HEK293 (cell line): Measurements from ENCODE around the gene NXPH4.

Experiments used
- CTCF ChIA-PET: fragments of 350-600 bp; formaldehyde crosslinking; extraction: SDS; loops from one replicate; lab custom pipeline; 2021; ENCODE audit warnings: antibody characterized with exemption; lab: Yijun Ruan, JAX
- POLR2A ChIA-PET: fragments of 300-600 bp; formaldehyde crosslinking; extraction: SDS; loops from one replicate; lab custom pipeline; 2020; ENCODE audit warnings: antibody characterized with exemption, inconsistent platforms; lab: Yijun Ruan, JAX
- H3K27ac ChIP-seq: fragments of 200-500 bp; sonication (Bioruptor generic); 2 replicates; pipeline ENCODE4 v1.5.1; 2014; ENCODE audit warnings: low read depth, low read length, control low read depth, inconsistent platforms; ENCODE audit errors: extremely low read depth
- H3K36me3 ChIP-seq, 2 experiments: fragments of 200-500 bp in 1 of 2; sonication (Bioruptor generic) in 1 of 2; 1 replicate in 1 of 2; 2 replicates in 1 of 2; pipeline ENCODE4 v1.5.1; 2014 to 2017; ENCODE audit warnings: inconsistent platforms in 2 of 2, low read length in 2 of 2; ENCODE audit not compliant: control insufficient read depth in 2 of 2, insufficient read depth in 1 of 2
- H3K4me1 ChIP-seq: fragments of 200-500 bp; sonication (Bioruptor generic); 2 replicates; pipeline ENCODE4 v1.5.1; 2014; ENCODE audit warnings: mild to moderate bottlenecking, low read length, inconsistent platforms; ENCODE audit not compliant: control insufficient read depth, insufficient read depth
- H3K4me3 ChIP-seq: 2 replicates; pipeline ENCODE4 v1.5.1; 2011; ENCODE audit warnings: low read depth, mild to moderate bottlenecking, control low read depth, low read length, moderate library complexity
- H3K9me3 ChIP-seq: fragments of 200-500 bp; sonication (Bioruptor generic); 2 replicates; pipeline ENCODE4 v1.5.1; 2014; ENCODE audit warnings: low read depth, low read length, inconsistent platforms; ENCODE audit not compliant: control insufficient read depth, insufficient read depth
- EGR2 ChIP-seq: fragments of 450-650 bp; formaldehyde crosslinking; IDR thresholded peaks from 2 replicates; pipeline ENCODE4 v1.5.1; 2016; ENCODE audit warnings: low read depth, missing biosample characterization, missing genetic modification characterization
- GLIS2 ChIP-seq: fragments of 450-650 bp; formaldehyde crosslinking; IDR thresholded peaks from 2 replicates; pipeline ENCODE4 v1.5.1; 2016; ENCODE audit warnings: missing biosample characterization, missing genetic modification characterization
- KLF9 ChIP-seq: fragments of 450-650 bp; formaldehyde crosslinking; IDR thresholded peaks from 2 replicates; pipeline ENCODE4 v1.5.1; 2016; ENCODE audit warnings: missing biosample characterization, missing genetic modification characterization, low read depth
- SP3 ChIP-seq: fragments of 450-650 bp; formaldehyde crosslinking; IDR thresholded peaks from 2 replicates; pipeline ENCODE4 v1.5.1; 2016; ENCODE audit warnings: missing biosample characterization, missing genetic modification characterization
- SP7 ChIP-seq: fragments of 450-650 bp; formaldehyde crosslinking; IDR thresholded peaks from 2 replicates; pipeline ENCODE4 v1.5.1; 2016; ENCODE audit warnings: missing biosample characterization, missing genetic modification characterization
- ZBTB26 ChIP-seq: fragments of 450-650 bp; formaldehyde crosslinking; optimal IDR thresholded peaks from 2 replicates; pipeline ENCODE3; 2016; ENCODE audit warnings: missing biosample characterization, mild to moderate bottlenecking, missing genetic modification characterization
- ZFHX2 ChIP-seq: fragments of 450-650 bp; formaldehyde crosslinking; conservative IDR thresholded peaks from 2 replicates; pipeline ENCODE4 v1.5.1; 2016; ENCODE audit warnings: missing biosample characterization, missing genetic modification characterization
- ZIC2 ChIP-seq: fragments of 450-650 bp; formaldehyde crosslinking; IDR thresholded peaks from 2 replicates; pipeline ENCODE4 v1.5.1; 2016; ENCODE audit warnings: missing biosample characterization, missing genetic modification characterization
- ZNF112 ChIP-seq: fragments of 450-650 bp; formaldehyde crosslinking; IDR thresholded peaks from 2 replicates; pipeline ENCODE4 v1.5.0; 2017; ENCODE audit warnings: missing biosample characterization, missing genetic modification characterization
- ZNF157 ChIP-seq: fragments of 450-650 bp; formaldehyde crosslinking; IDR thresholded peaks from 2 replicates; pipeline ENCODE4 v1.5.1; 2016; ENCODE audit warnings: missing biosample characterization, missing genetic modification characterization
- ZNF2 ChIP-seq: fragments of 450-650 bp; formaldehyde crosslinking; IDR thresholded peaks from 2 replicates; pipeline ENCODE4 v1.5.1; 2016; ENCODE audit warnings: missing biosample characterization, missing genetic modification characterization
- ZNF398 ChIP-seq: fragments of 450-650 bp; formaldehyde crosslinking; IDR thresholded peaks from 2 replicates; pipeline ENCODE4 v1.5.1; 2017; ENCODE audit warnings: missing biosample characterization, missing genetic modification characterization
- ZNF518A ChIP-seq: fragments of 450-650 bp; formaldehyde crosslinking; conservative IDR thresholded peaks from 2 replicates; pipeline ENCODE4 v1.5.1; 2016; ENCODE audit warnings: low read depth, missing biosample characterization, missing genetic modification characterization
- ZNF843 ChIP-seq: fragments of 450-650 bp; formaldehyde crosslinking; IDR thresholded peaks from 2 replicates; pipeline ENCODE4 v1.5.1; 2016; ENCODE audit warnings: missing biosample characterization, missing genetic modification characterization
- TF ChIP-seq, protein P1 (sequence below): fragments of 450-650 bp; formaldehyde crosslinking; IDR thresholded peaks from 2 replicates; pipeline ENCODE4 v1.5.1; 2016; ENCODE audit warnings: missing biosample characterization, missing genetic modification characterization, low read depth

Gene NXPH4

DNA sequence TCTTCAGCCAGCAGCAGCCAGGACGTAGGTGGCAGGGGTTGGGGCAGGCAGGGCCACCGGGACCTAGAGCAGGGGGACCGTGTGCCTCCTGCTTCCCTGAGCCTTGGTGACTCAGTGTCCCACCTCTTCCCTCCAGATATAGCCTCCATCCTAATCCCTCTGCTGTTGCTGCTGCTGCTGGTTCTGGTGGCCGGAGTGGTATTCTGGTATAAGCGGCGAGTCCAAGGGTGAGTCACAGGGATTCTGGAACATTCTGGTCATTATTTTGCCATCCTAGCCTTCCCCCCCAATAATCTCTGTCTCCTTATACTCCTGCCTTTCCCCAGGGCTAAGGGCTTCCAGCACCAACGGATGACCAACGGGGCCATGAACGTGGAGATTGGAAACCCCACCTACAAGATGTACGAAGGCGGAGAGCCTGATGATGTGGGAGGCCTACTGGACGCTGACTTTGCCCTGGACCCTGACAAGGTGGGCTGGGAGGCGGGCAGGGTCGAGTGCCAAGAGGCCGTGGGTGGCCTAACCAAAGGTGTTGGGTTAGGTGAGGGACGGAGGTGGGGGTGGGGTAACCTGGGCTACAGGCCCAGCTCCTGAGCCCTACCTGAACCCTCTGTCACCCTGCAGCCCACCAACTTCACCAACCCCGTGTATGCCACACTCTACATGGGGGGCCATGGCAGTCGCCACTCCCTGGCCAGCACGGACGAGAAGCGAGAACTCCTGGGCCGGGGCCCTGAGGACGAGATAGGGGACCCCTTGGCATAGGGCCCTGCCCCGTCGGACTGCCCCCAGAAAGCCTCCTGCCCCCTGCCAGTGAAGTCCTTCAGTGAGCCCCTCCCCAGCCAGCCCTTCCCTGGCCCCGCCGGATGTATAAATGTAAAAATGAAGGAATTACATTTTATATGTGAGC is 4.5 kb upstream of the NXPH4 start:
- no peaks in the 10 kb centered on the region for H3K9me3 ChIP-seq
- ChIA-PET POLR2A (no interaction called here), CTCF (interaction anchor here (0.6 to 8.8 kb wide), 4 partner anchors 25 to 350 kb away, joined by 3 to 628 read pairs (median 40); partner anchors contain the start of genes INHBE, SHMT2 and STAC3)
- TF ChIP-seq ZNF157 (tag by site-specific recombination) (no peak), EGR2 (peak; percentile 65), ZFHX2 (tag by site-specific recombination) (peak; percentile 66), ZNF112 (tag by site-specific recombination) (no peak), ZNF843 (tag by site-specific recombination) (no peak)
- H3K4me1 ChIP-seq = peaks cover 5% of the 10 kb centered on the region
- no peak overlapping the region for H3K4me3 ChIP-seq
- no peak overlapping the region for H3K27ac ChIP-seq
- H3K36me3 ChIP-seq = peaks cover 0 to 55% of the 10 kb centered on the region in 2 experiments; a peak in 1 of 3 replicates

GRCh38 chr12:57212701-57213057 is 3.9 kb upstream of the NXPH4 start:
- CTCF ChIA-PET = interaction anchor here (0.6 to 8.8 kb wide), 10 partner anchors 14 to 494 kb away, joined by 3 to 628 read pairs (median 7); partner anchors contain the start of genes GLI1, INHBE, SHMT2 and STAC3
- no peaks in the 10 kb centered on the region for H3K9me3 ChIP-seq
- peaks cover 5% of the 10 kb centered on the region for H3K4me1 ChIP-seq
- POLR2A ChIA-PET = interaction anchor here (1.8 to 2.2 kb wide), 3 partner anchors 17 to 30 kb away, joined by 5 to 17 read pairs (median 14); partner anchors contain the start of gene SHMT2
- TF ChIP-seq ZIC2 (tag by site-specific recombination) (no peak), ZNF398 (tag by site-specific recombination) (peak; percentile 27; the same call in 1 of the 2 replicates), GLIS2 (tag by site-specific recombination) (peak; percentile 31; the same call in 1 of the 2 replicates)
- TF ChIP-seq, protein P1, sequence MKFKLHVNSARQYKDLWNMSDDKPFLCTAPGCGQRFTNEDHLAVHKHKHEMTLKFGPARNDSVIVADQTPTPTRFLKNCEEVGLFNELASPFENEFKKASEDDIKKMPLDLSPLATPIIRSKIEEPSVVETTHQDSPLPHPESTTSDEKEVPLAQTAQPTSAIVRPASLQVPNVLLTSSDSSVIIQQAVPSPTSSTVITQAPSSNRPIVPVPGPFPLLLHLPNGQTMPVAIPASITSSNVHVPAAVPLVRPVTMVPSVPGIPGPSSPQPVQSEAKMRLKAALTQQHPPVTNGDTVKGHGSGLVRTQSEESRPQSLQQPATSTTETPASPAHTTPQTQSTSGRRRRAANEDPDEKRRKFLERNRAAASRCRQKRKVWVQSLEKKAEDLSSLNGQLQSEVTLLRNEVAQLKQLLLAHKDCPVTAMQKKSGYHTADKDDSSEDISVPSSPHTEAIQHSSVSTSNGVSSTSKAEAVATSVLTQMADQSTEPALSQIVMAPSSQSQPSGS (tag by site-specific recombination) = no peak
- H3K27ac ChIP-seq = no peak overlapping the region
- no peak overlapping the region for H3K4me3 ChIP-seq
- peaks cover 0 to 52% of the 10 kb centered on the region in 2 experiments; a peak in 1 of 3 replicates for H3K36me3 ChIP-seq

- Histone ChIP-seq H3K36me3 (peaks cover 0 to 47% of the 10 kb centered on the region in 2 experiments; a peak in 1 of 3 replicates), H3K4me1 (peaks cover 5% of the 10 kb centered on the region), H3K27ac (no peak overlapping the region), H3K4me3 (no peak overlapping the region), H3K9me3 (no peaks in the 10 kb centered on the region)
- POLR2A ChIA-PET = interaction anchor here (0.6 to 2.2 kb wide), 7 partner anchors 15 to 1301 kb away, joined by 3 to 17 read pairs (median 4); partner anchors contain the start of gene SHMT2
- CTCF ChIA-PET = interaction anchor here (0.6 to 8.8 kb wide), 32 partner anchors 9 to 502 kb away, joined by 3 to 628 read pairs (median 4); partner anchors contain the start of genes GLI1, INHBE, LRP1 and SHMT2
- 0 out of 2 replicates have a peak, but pooled peaks have one; percentile 43 for TF ChIP-seq ZNF2 (tag by site-specific recombination)
- TF ChIP-seq ZNF398 (tag by site-specific recombination) = peak; percentile 4; the same call in 1 of the 2 replicates
- TF ChIP-seq ZNF518A = 0 out of 2 replicates have a peak, but pooled peaks have one; percentile 25
- peak; percentile 19; the same call in 1 of the 2 replicates for TF ChIP-seq SP7 (tag by site-specific recombination)
- TF ChIP-seq SP3 (tag by site-specific recombination) = peak; percentile 28; the same call in 1 of the 2 replicates
- TF ChIP-seq ZBTB26 (tag by site-specific recombination) = peak; percentile 48
- peak; percentile 42 for TF ChIP-seq KLF9 (tag by site-specific recombination)
Observed at GRCh38 chr12:57213058-57213715, 3.4 kb upstream of the NXPH4 start.
